Renal pelvis (tissue), 4 donors: ENCODE results near the gene CCR5. TPM values are rescaled to one million over a fixed set of nuclear protein-coding genes. Genes with fewer than 3 reads are reported as not detected.

Experiments used
- DNase-seq: peaks from one replicate; pipeline ENCODE4 v3.0.0-alpha.2; 2013
- polyA plus RNA-seq, 3 donors: library from polyadenylated mRNA; unstranded; fragments of 120-200 nt; gene quantifications; one replicate each; pipeline ENCODE4 v1.2.1, GENCODE V29; 2013; ENCODE audit not compliant: insufficient read length in 3 of 3

The CCR5 gene
- polyA plus RNA-seq, 3 donors: 0.17 to 0.47 (median 0.41) TPM

GRCh38 chr3:46356909-46357308, 13.8 kb upstream of the CCR5 start:
- DNase-seq: no peak

GRCh38 chr3:46358466-46358865, 12.3 kb upstream of the CCR5 start:
- no peak for DNase-seq

GRCh38 chr3:46359733-46360493, 10.8 kb upstream of the CCR5 start:
- DNase-seq: no peak

- no peak for DNase-seq
These were observed 9.8 kb upstream of the CCR5 start for GRCh38 chr3:46360907-46361306.

GRCh38 chr3:46361408-46362283, 9.1 kb upstream of the CCR5 start:
- no peak for DNase-seq

GRCh38 chr3:46365041-46365440, 5.7 kb upstream of the CCR5 start:
- DNase-seq: no peak

- no peak for DNase-seq
These were observed 4.8 kb upstream of the CCR5 start for GRCh38 chr3:46365737-46366524.

- DNase-seq: no peak
These were observed 2.9 kb upstream of the CCR5 start for GRCh38 chr3:46367811-46368210.

GRCh38 chr3:46368569-46368968, 2.2 kb upstream of the CCR5 start:
- no peak for DNase-seq

- DNase-seq: no peak
These were observed 1.6 kb upstream of the CCR5 start for GRCh38 chr3:46369151-46369550.

GRCh38 chr3:46369675-46370132, 1.0 kb upstream of the CCR5 start:
- DNase-seq: no peak

GRCh38 chr3:46371519-46372340, 984 bp downstream of the CCR5 start:
- DNase-seq: no peak

GRCh38 chr3:46372492-46373359, 2.0 kb downstream of the CCR5 start:
- DNase-seq: no peak

GRCh38 chr3:46374755-46375154, 4.0 kb downstream of the CCR5 start:
- DNase-seq: no peak

GRCh38 chr3:46375218-46375617, 4.5 kb downstream of the CCR5 start:
- no peak for DNase-seq

- no peak for DNase-seq
These were observed 5.1 kb downstream of the CCR5 start for GRCh38 chr3:46375814-46376213.

GRCh38 chr3:46378426-46378942, 7.7 kb downstream of the CCR5 start:
- peak; percentile 59 for DNase-seq

- no peak for DNase-seq
These were observed 9.9 kb downstream of the CCR5 start for GRCh38 chr3:46380471-46381221.

GRCh38 chr3:46381625-46382024, 10.9 kb downstream of the CCR5 start:
- DNase-seq: no peak
